GM12892 (cell line): ENCODE measurements around the gene VLDLR.

Experiments used
- DNase-seq: peaks from one replicate; pipeline ENCODE4 v3.0.0; 2011; ENCODE audit not compliant: insufficient read length
- FAIRE-seq: peaks from 2 replicates; lab custom pipeline; 2011; peaks lifted over from hg19 to GRCh38; lab: Jason Lieb, UNC
- POLR2A ChIP-seq: IDR thresholded peaks from 2 replicates; pipeline ENCODE4 v1.6.1; 2011; ENCODE audit warnings: low read depth, low read length, control low read depth
- POLR2AphosphoS5 ChIP-seq: IDR thresholded peaks from 2 replicates; pipeline ENCODE4 v1.6.1; 2011; ENCODE audit warnings: low read depth, low read length, control low read depth
- TAF1 ChIP-seq: IDR thresholded peaks from 2 replicates; pipeline ENCODE4 v1.6.1; 2011; ENCODE audit warnings: low read depth, mild to moderate bottlenecking, control low read depth, low read length, borderline replicate concordance

VLDLR gene

GRCh38 chr9:2640570-2640969, 19.0 kb downstream of the VLDLR start:
- no peak for TF ChIP-seq TAF1
- TF ChIP-seq POLR2A = no peak
- TF ChIP-seq POLR2AphosphoS5 = no peak
- DNase-seq (no peak), FAIRE-seq (no peak)

- TF ChIP-seq POLR2AphosphoS5 = no peak
- TF ChIP-seq POLR2A = no peak
- TF ChIP-seq TAF1 = no peak
- FAIRE-seq (no peak), DNase-seq (no peak)
Measured at GRCh38 chr9:2641033-2641432, 19.4 kb downstream of the VLDLR start.

DNA sequence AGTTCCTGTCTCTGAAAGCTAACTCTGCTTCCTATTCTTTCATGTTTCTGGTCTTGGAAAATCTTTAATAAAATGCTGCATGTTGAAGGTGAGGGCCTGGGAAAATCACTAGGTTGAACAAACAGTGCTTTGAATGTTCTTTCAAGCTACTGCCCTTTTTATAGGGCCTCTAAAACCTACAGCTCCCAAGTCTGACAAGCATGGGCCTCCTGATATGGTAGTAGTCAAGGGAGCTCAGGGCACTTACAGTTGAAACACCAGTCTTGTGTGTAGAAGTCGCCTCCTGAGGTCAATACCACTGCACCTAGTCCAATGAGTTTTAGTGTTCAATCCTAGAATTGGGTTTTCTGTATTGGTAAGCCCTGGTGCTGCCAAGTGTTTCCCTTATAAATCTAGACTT, 20.5 kb downstream of the VLDLR start:
- DNase-seq (no peak), FAIRE-seq (no peak)
- TF ChIP-seq POLR2A (no peak), POLR2AphosphoS5 (no peak), TAF1 (no peak)

DNA sequence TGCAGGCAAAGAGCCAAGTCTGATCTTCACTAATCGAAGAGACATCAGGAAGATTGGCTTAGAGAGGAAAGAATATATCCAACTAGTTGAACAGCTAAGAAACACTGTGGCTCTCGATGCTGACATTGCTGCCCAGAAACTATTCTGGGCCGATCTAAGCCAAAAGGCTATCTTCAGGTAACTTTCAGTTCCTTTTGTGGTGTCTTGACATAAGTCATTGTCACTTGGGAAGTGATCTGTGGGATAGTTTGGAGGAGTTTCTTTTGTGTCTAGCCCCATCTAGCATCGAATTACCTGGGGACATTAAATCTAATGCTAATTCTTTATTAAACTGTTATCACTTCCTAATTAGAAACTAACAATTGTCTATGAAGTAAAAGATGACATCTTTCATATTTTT, 24.0 kb downstream of the VLDLR start:
- TF ChIP-seq POLR2A (no peak), POLR2AphosphoS5 (no peak), TAF1 (no peak)
- FAIRE-seq = no peak
- DNase-seq = no peak

- peak; percentile 65 for FAIRE-seq
- no peak for DNase-seq
- TF ChIP-seq TAF1 = no peak
- no peak for TF ChIP-seq POLR2AphosphoS5
- TF ChIP-seq POLR2A = no peak
Measured at GRCh38 chr9:2655411-2655901, 33.9 kb downstream of the VLDLR start.

GRCh38 chr9:2657427-2657826, 35.8 kb downstream of the VLDLR start:
- no peak for TF ChIP-seq POLR2AphosphoS5
- TF ChIP-seq TAF1 = no peak
- DNase-seq = no peak
- no peak for FAIRE-seq

- FAIRE-seq (no peak), DNase-seq (no peak)
- TF ChIP-seq POLR2AphosphoS5 = no peak
- TF ChIP-seq POLR2A = no peak
- no peak for TF ChIP-seq TAF1
Measured at GRCh38 chr9:2662496-2662895, 40.9 kb downstream of the VLDLR start.

DNA sequence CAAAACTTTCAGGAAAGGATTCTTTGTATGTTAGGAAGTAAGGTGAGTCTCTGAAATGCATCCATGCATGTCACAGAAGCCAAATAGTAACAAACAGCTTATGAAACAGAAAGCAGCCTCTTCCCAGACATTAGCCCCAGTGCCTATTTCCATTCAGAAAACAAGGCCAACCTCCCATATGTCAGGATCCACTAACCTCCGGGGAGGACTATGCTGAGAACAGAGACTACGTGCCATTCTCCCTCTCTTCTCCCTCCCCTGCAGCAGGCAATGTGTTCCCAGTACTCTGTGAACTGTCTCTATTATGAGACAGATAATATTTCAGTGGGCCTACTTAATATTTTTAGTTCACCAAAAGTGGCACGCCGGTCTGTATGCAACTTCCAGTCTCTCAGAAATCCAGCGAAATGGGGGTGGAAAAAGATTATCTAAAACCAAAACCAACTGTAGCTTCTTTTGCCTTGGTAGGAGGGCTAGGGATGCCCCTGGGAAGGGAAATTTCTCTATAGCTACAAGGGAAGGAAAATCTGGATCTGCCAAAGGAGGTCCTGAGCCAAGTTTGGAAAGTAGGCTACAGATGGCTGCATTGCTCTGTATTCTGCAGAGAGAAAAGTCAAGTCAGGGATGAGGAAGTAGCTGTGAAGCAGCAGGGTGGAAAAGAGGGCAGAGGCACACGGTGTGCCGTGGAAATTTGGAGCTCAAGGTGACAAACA, 42.0 kb downstream of the VLDLR start:
- FAIRE-seq (no peak), DNase-seq (no peak)
- no peak for TF ChIP-seq POLR2AphosphoS5
- TF ChIP-seq TAF1 = no peak
- TF ChIP-seq POLR2A = no peak

- no peak for DNase-seq
- TF ChIP-seq TAF1 (no peak), POLR2A (no peak), POLR2AphosphoS5 (no peak)
- FAIRE-seq = no peak
Measured at GRCh38 chr9:2664174-2665065, 42.8 kb downstream of the VLDLR start.

- no peak for FAIRE-seq
- DNase-seq = no peak
- no peak for TF ChIP-seq POLR2A
Measured at GRCh38 chr9:2666569-2666968, 45.0 kb downstream of the VLDLR start.

DNA sequence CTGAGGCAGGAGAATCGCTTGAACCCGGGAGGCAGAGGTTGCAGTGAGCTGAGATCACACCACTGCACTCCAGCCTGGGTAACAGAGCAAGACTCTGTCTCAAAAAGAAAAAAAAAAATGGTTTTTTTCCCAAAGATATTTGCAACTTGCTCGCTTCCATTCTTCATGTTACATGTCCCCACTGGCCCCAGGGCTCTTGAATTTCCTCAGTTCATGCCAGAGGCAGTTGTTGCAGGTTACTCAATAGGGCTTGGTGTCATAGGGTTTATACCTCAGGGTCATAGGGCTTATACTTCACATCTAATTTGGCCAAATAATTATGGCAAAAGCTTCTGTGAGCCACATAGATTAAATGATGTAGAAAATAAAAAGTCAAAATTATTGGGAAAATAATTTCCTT, 51.6 kb downstream of the VLDLR start:
- DNase-seq (no peak), FAIRE-seq (no peak)
- TF ChIP-seq TAF1 (no peak), POLR2A (no peak), POLR2AphosphoS5 (no peak)

DNA sequence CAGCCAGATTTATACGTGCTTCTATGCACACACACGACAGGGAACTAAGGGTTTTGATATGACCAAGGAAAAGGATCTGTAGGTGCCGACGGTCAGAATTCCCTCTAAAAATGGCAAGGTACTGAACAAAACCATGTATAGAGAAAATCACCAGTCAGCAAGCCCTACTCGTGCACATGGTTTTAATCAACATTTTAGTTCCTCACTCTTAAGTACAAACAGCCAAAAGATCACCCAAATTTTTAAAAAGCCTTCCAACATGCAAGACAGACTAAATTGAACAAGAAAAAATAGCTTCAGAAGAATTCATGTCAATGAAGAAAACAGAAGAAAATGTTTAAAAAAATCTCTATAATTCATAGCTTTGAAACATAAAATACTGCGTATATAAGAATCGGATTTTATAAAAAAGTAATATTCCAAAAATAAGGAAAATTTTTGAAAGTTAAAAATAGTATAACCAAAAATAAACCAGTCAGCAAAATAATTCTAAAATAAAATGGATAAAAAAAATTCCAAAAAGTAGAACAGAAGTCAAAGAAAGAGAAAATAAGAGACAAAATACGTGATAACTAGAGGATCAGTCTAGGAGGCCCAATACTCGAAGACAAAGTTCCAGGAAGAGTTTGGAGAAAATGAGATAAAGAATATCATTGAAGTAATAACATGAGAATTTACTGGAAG, 52.7 kb downstream of the VLDLR start:
- DNase-seq = no peak
- FAIRE-seq = no peak
- no peak for TF ChIP-seq POLR2AphosphoS5

GRCh38 chr9:2675834-2676233, 54.2 kb downstream of the VLDLR start:
- DNase-seq (no peak), FAIRE-seq (no peak)
- TF ChIP-seq POLR2AphosphoS5 (no peak), TAF1 (no peak), POLR2A (no peak)
